T47D (cell line): ENCODE results near the gene HIPK2.

Source experiments
- DNase-seq, 2 experiments: peaks; one replicate each; pipeline versions ENCODE4 v3.0.0 to v3.0.0-alpha.2; 2011 to 2012; ENCODE audit warnings: low read depth in 1 of 2, low spot score in 1 of 2
- JUND ChIP-seq: IDR thresholded peaks from 2 replicates; pipeline ENCODE4 v1.6.1; 2012; ENCODE audit warnings: low read depth
- in situ Hi-C: cut with HindIII; loops from 2 replicates; pipeline ENCODE4 v1.10.0; 2016; ENCODE audit warnings: low sequenced_read_pairs, low pct_unique_long_range_greater_than_20kb

HIPK2 gene

GRCh38 chr7:139669106-139670061, 108.4 kb downstream of the HIPK2 start:
- TF ChIP-seq JUND, result no peak
- in situ Hi-C loops, result no loop called here
- DNase-seq, result no peak

- no peak for TF ChIP-seq JUND
- no peak for DNase-seq
- in situ Hi-C loops, result no loop called here
Observed at GRCh38 chr7:139667377-139667776, 110.4 kb downstream of the HIPK2 start.

GRCh38 chr7:139666501-139666900, 111.3 kb downstream of the HIPK2 start:
- TF ChIP-seq JUND, result no peak
- in situ Hi-C loops, result no loop called here
- DNase-seq, result no peak

GRCh38 chr7:139664434-139664833, 113.4 kb downstream of the HIPK2 start:
- no peak for DNase-seq
- TF ChIP-seq JUND, result no peak
- in situ Hi-C loops, result no loop called here

GRCh38 chr7:139663608-139664177, 114.1 kb downstream of the HIPK2 start:
- TF ChIP-seq JUND, result no peak
- DNase-seq, result no peak
- in situ Hi-C loops, result no loop called here

GRCh38 chr7:139661903-139662302, 115.9 kb downstream of the HIPK2 start:
- in situ Hi-C loops, result no loop called here
- TF ChIP-seq JUND, result no peak
- no peak for DNase-seq

GRCh38 chr7:139661043-139661440, 116.8 kb downstream of the HIPK2 start:
- DNase-seq, result no peak
- in situ Hi-C loops, result no loop called here
- TF ChIP-seq JUND, result no peak

GRCh38 chr7:139660317-139661042, 117.3 kb downstream of the HIPK2 start:
- in situ Hi-C loops, result no loop called here
- no peak for DNase-seq
- no peak for TF ChIP-seq JUND

GRCh38 chr7:139659922-139660316, 117.9 kb downstream of the HIPK2 start:
- in situ Hi-C loops, result no loop called here
- TF ChIP-seq JUND, result no peak
- DNase-seq, result no peak

- no peak for DNase-seq
- in situ Hi-C loops, result no loop called here
- no peak for TF ChIP-seq JUND
Observed at GRCh38 chr7:139658908-139659675, 118.7 kb downstream of the HIPK2 start.

- no peak for DNase-seq
- in situ Hi-C loops, result no loop called here
- TF ChIP-seq JUND, result no peak
Observed at GRCh38 chr7:139658296-139658695, 119.5 kb downstream of the HIPK2 start.

- in situ Hi-C loops, result no loop called here
- no peak for DNase-seq
- TF ChIP-seq JUND, result no peak
Observed at GRCh38 chr7:139657725-139658124, 120.1 kb downstream of the HIPK2 start.
